Liver (tissue), 9 donors: Measurements from ENCODE around the gene IL1RAPL1. TPM values are rescaled to one million over a fixed set of nuclear protein-coding genes. Genes with fewer than 3 reads are reported as not detected.

ENCODE experiments used
- DNase-seq: peaks from one replicate; pipeline ENCODE4 v3.0.0-alpha.2; 2017; ENCODE audit warnings: low spot score
- H3K27ac ChIP-seq, 2 donors: one replicate each; pipeline ENCODE4 v1.7.0; 2013; ENCODE audit warnings: inconsistent platforms in 2 of 2, low read length in 2 of 2, control low read depth in 1 of 2, low read depth in 1 of 2, mild to moderate bottlenecking in 1 of 2
- H3K27me3 ChIP-seq, 4 donors: one replicate each; pipeline versions ENCODE4 v1.6.1 to v1.7.0; 2013; ENCODE audit warnings: low read length in 3 of 4, inconsistent platforms in 1 of 4, mild to moderate bottlenecking in 1 of 4, moderate library complexity in 1 of 4; ENCODE audit not compliant: control insufficient read depth in 4 of 4, insufficient read depth in 4 of 4
- H3K36me3 ChIP-seq, 4 donors: one replicate each; pipeline versions ENCODE4 v1.6.1 to v1.7.0; 2013; ENCODE audit warnings: low read length in 3 of 4, mild to moderate bottlenecking in 3 of 4, low read depth in 1 of 4, moderate library complexity in 1 of 4; ENCODE audit not compliant: control insufficient read depth in 4 of 4, insufficient read depth in 3 of 4
- H3K4me1 ChIP-seq, 4 donors: one replicate each; pipeline versions ENCODE4 v1.6.1 to v1.7.0; 2013; ENCODE audit warnings: low read length in 3 of 4, mild to moderate bottlenecking in 3 of 4, moderate library complexity in 1 of 4; ENCODE audit not compliant: control insufficient read depth in 4 of 4, insufficient read depth in 4 of 4
- H3K4me3 ChIP-seq, 3 donors: one replicate each; pipeline versions ENCODE4 v1.6.1 to v1.7.0; 2013; ENCODE audit warnings: low read length in 3 of 3, control low read depth in 1 of 3, low read depth in 1 of 3, mild to moderate bottlenecking in 1 of 3
- H3K9ac ChIP-seq, 2 donors: one replicate each; pipeline ENCODE4 v1.7.0; 2013; ENCODE audit warnings: low read length in 2 of 2, mild to moderate bottlenecking in 2 of 2, moderate library complexity in 2 of 2, control low read depth in 1 of 2, low read depth in 1 of 2
- H3K9me3 ChIP-seq, 4 donors: one replicate each; pipeline versions ENCODE4 v1.6.1 to v1.7.0; 2013; ENCODE audit warnings: low read length in 3 of 4; ENCODE audit not compliant: control insufficient read depth in 4 of 4
- ATF3 ChIP-seq: IDR thresholded peaks from 2 replicates; pipeline ENCODE4 v1.6.1; 2016; ENCODE audit warnings: antibody characterized with exemption
- CTCF ChIP-seq: fragments of 150-350 bp; IDR thresholded peaks from 2 replicates; pipeline ENCODE4 v1.5.1; 2017; ENCODE audit warnings: improper control_type of control experiment, low read depth, low read length; ENCODE audit not compliant: missing input control
- EGR1 ChIP-seq, 2 donors: IDR thresholded peaks; 2 replicates each; pipeline ENCODE4 v1.6.1; 2016 to 2018; ENCODE audit warnings: antibody characterized with exemption in 2 of 2, low read depth in 2 of 2
- FOXA1 ChIP-seq: IDR thresholded peaks from 2 replicates; pipeline ENCODE4 v1.6.1; 2016; ENCODE audit warnings: antibody characterized with exemption
- FOXA2 ChIP-seq: IDR thresholded peaks from 2 replicates; pipeline ENCODE4 v1.6.1; 2016; ENCODE audit warnings: antibody characterized with exemption
- GABPA ChIP-seq, 2 donors: IDR thresholded peaks in 1 of 2; conservative IDR thresholded peaks in 1 of 2; 2 replicates each; pipeline ENCODE4 v1.6.1; 2016; ENCODE audit warnings: antibody characterized with exemption in 2 of 2, mild to moderate bottlenecking in 1 of 2, moderate library complexity in 1 of 2
- HNF4A ChIP-seq, 2 donors: conservative IDR thresholded peaks; 2 replicates each; pipeline ENCODE4 v1.6.1; 2016; ENCODE audit warnings: antibody characterized with exemption in 2 of 2, mild to moderate bottlenecking in 2 of 2
- HNF4G ChIP-seq: IDR thresholded peaks from 2 replicates; pipeline ENCODE4 v1.6.1; 2016; ENCODE audit warnings: antibody characterized with exemption
- JUND ChIP-seq, 2 donors: IDR thresholded peaks; 2 replicates each; pipeline ENCODE4 v1.6.1; 2016; ENCODE audit warnings: antibody characterized with exemption in 2 of 2
- MAX ChIP-seq: IDR thresholded peaks from 2 replicates; pipeline ENCODE4 v1.6.1; 2016; ENCODE audit warnings: antibody characterized with exemption
- NR2F2 ChIP-seq: IDR thresholded peaks from 2 replicates; pipeline ENCODE4 v1.6.1; 2016; ENCODE audit warnings: antibody characterized with exemption
- RAD21 ChIP-seq, 2 donors: IDR thresholded peaks; 2 replicates each; pipeline ENCODE4 v1.6.1; 2016; ENCODE audit warnings: antibody characterized with exemption in 2 of 2, mild to moderate bottlenecking in 2 of 2
- RXRA ChIP-seq, 2 donors: IDR thresholded peaks; 2 replicates each; pipeline ENCODE4 v1.6.1; 2017 to 2018; ENCODE audit warnings: antibody characterized with exemption in 2 of 2, mild to moderate bottlenecking in 1 of 2
- SP1 ChIP-seq: IDR thresholded peaks from 2 replicates; pipeline ENCODE4 v1.6.1; 2018; ENCODE audit warnings: antibody characterized with exemption, mild to moderate bottlenecking
- TAF1 ChIP-seq: conservative IDR thresholded peaks from 2 replicates; pipeline ENCODE4 v1.6.1; 2016; ENCODE audit warnings: antibody characterized with exemption, mild to moderate bottlenecking
- YY1 ChIP-seq: IDR thresholded peaks from 2 replicates; pipeline ENCODE4 v1.6.1; 2016; ENCODE audit warnings: antibody characterized with exemption, mild to moderate bottlenecking
- WGBS: extraction: QIAGEN DNeasy Blood & Tissue Kit; methylation state at CpG from one replicate; pipeline ENCODE4 v1.1.7; 2013; 5-methylcytosine and 5-hydroxymethylcytosine counted together
- polyA plus RNA-seq, 2 donors: library from polyadenylated mRNA; stranded (reverse) in 1 of 2; unstranded in 1 of 2; fragments of 200-250 nt in 1 of 2; fragments of >200 nt in 1 of 2; fragmentation: Nextera tagmentation in 1 of 2; extraction: Ambion mirVana in 1 of 2; gene quantifications; one replicate each; pipeline versions ENCODE4 v1.2.1 to v1.2.3, GENCODE V29; 2013 to 2015
- total RNA-seq, 2 donors: library from RNA; depleted of rRNA; stranded (reverse); fragments of >200 nt; gene quantifications; one replicate each; pipeline ENCODE4 v1.2.3, GENCODE V29; 2014
- TF ChIP-seq, protein P1 (sequence below): IDR thresholded peaks from 2 replicates; pipeline ENCODE4 v1.6.1; 2016; ENCODE audit warnings: antibody characterized with exemption
- TF ChIP-seq, protein P2 (sequence below): IDR thresholded peaks from 2 replicates; pipeline ENCODE4 v1.6.1; 2016; ENCODE audit warnings: antibody characterized with exemption, mild to moderate bottlenecking
- donor health status: healthy.
- donor health status: healthy.
- donor health status: healthy.
- donor health status: healthy.
- donor health status: healthy.

Gene IL1RAPL1
- total and polyA plus RNA-seq, 4 donors, result 0.08 to 0.33 TPM; not detected in 2

DNA sequence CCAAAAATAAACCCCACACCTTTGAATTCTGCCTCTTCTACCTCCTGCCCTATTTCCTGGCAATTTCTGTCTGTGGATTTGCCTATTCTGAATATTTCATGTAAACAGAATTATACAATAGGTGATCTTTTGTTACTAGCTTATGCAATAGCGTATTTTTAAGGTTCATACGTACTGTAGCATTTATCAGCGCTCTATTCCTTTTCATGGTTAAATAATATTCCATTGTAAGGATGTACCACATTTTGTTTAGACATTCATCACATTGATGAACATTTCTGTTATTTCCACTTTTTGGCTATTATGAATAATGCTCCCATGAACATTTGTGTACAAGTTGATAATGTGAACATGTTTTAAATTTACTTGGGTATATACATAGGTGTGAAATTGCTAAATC lies 847.7 kb downstream of the IL1RAPL1 start:
- Histone ChIP-seq H3K27ac (no peak overlapping the region), H3K4me1 (no peaks in the 10 kb centered on the region), H3K36me3 (no peaks in the 10 kb centered on the region), H3K9me3 (peaks cover 0 to 3% (median 0%) of the 10 kb centered on the region in 4 donors), H3K27me3 (no peaks in the 10 kb centered on the region), H3K4me3 (no peak overlapping the region), H3K9ac (no peak overlapping the region)
- DNase-seq, result no peak
- TF ChIP-seq CTCF (no peak), RXRA (IDR thresholded peaks at IDR 0.05) (no peak), RAD21 (IDR thresholded peaks at IDR 0.05) (no peak), YY1 (no peak), MAX (no peak), SP1 (no peak), NR2F2 (no peak), EGR1 (IDR thresholded peaks at IDR 0.05; ENCODE audit: low read depth in 2 of 2) (no peak), FOXA2 (no peak), FOXA1 (no peak), HNF4A (conservative IDR thresholded peaks at IDR 0.05) (no peak), JUND (IDR thresholded peaks at IDR 0.05) (no peak), TAF1 (no peak), ATF3 (no peak), GABPA (IDR thresholded peaks at IDR 0.05 in 1 of 2, conservative IDR thresholded peaks at IDR 0.05 in 1 of 2) (no peak), HNF4G (no peak)
- TF ChIP-seq, protein P1, sequence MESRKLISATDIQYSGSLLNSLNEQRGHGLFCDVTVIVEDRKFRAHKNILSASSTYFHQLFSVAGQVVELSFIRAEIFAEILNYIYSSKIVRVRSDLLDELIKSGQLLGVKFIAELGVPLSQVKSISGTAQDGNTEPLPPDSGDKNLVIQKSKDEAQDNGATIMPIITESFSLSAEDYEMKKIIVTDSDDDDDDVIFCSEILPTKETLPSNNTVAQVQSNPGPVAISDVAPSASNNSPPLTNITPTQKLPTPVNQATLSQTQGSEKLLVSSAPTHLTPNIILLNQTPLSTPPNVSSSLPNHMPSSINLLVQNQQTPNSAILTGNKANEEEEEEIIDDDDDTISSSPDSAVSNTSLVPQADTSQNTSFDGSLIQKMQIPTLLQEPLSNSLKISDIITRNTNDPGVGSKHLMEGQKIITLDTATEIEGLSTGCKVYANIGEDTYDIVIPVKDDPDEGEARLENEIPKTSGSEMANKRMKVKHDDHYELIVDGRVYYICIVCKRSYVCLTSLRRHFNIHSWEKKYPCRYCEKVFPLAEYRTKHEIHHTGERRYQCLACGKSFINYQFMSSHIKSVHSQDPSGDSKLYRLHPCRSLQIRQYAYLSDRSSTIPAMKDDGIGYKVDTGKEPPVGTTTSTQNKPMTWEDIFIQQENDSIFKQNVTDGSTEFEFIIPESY, result no peak
- TF ChIP-seq, protein P2, sequence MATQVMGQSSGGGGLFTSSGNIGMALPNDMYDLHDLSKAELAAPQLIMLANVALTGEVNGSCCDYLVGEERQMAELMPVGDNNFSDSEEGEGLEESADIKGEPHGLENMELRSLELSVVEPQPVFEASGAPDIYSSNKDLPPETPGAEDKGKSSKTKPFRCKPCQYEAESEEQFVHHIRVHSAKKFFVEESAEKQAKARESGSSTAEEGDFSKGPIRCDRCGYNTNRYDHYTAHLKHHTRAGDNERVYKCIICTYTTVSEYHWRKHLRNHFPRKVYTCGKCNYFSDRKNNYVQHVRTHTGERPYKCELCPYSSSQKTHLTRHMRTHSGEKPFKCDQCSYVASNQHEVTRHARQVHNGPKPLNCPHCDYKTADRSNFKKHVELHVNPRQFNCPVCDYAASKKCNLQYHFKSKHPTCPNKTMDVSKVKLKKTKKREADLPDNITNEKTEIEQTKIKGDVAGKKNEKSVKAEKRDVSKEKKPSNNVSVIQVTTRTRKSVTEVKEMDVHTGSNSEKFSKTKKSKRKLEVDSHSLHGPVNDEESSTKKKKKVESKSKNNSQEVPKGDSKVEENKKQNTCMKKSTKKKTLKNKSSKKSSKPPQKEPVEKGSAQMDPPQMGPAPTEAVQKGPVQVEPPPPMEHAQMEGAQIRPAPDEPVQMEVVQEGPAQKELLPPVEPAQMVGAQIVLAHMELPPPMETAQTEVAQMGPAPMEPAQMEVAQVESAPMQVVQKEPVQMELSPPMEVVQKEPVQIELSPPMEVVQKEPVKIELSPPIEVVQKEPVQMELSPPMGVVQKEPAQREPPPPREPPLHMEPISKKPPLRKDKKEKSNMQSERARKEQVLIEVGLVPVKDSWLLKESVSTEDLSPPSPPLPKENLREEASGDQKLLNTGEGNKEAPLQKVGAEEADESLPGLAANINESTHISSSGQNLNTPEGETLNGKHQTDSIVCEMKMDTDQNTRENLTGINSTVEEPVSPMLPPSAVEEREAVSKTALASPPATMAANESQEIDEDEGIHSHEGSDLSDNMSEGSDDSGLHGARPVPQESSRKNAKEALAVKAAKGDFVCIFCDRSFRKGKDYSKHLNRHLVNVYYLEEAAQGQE, result no peak
- WGBS, result 95% methylated on average over 3 of the region's 3 CpGs

GRCh38 chrX:29435396-29435795 lies 848.1 kb downstream of the IL1RAPL1 start:
- no peak for DNase-seq
- Histone ChIP-seq H3K9ac (no peak overlapping the region), H3K4me3 (no peak overlapping the region), H3K27ac (no peak overlapping the region), H3K9me3 (peaks cover 0 to 3% (median 0%) of the 10 kb centered on the region in 4 donors), H3K36me3 (no peaks in the 10 kb centered on the region), H3K27me3 (no peaks in the 10 kb centered on the region), H3K4me1 (no peaks in the 10 kb centered on the region)
- WGBS, result 75% methylated on average over 4 of the region's 4 CpGs
- no peak for TF ChIP-seq RAD21 (IDR thresholded peaks at IDR 0.05)
- TF ChIP-seq, protein P2, result no peak
- TF ChIP-seq TAF1, result no peak
- no peak for TF ChIP-seq MAX
- no peak for TF ChIP-seq CTCF
- TF ChIP-seq GABPA (IDR thresholded peaks at IDR 0.05 in 1 of 2, conservative IDR thresholded peaks at IDR 0.05 in 1 of 2), result no peak
- TF ChIP-seq RXRA (IDR thresholded peaks at IDR 0.05), result no peak
- TF ChIP-seq FOXA1, result no peak
